ENCODE measurements around the gene RNF4. TPM values are rescaled to one million over a fixed set of nuclear protein-coding genes. Genes with fewer than 3 reads are reported as not detected.

RNF4 gene, protein sequence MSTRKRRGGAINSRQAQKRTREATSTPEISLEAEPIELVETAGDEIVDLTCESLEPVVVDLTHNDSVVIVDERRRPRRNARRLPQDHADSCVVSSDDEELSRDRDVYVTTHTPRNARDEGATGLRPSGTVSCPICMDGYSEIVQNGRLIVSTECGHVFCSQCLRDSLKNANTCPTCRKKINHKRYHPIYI
- total RNA-seq, result 10 to 100 TPM; 27.4 to 42.1 (median 30.6) TPM
- polyA plus RNA-seq, result 10 to 100 TPM; 13.4 to 19.3 TPM
- long read RNA-seq, donor 1, partial matches to known transcripts, result 0 of 33 reads
- long read RNA-seq, donor 1, other reads (novel, unspliced or antisense), result 32 of 33 reads
- long read RNA-seq, donor 2, partial matches to known transcripts, result 1 of 26 reads
- long read RNA-seq, donor 2, other reads (novel, unspliced or antisense), result 24 of 26 reads
- long read RNA-seq, donor 3, partial matches to known transcripts, result 6 of 131 reads
- long read RNA-seq, donor 3, other reads (novel, unspliced or antisense), result 125 of 131 reads

DNA sequence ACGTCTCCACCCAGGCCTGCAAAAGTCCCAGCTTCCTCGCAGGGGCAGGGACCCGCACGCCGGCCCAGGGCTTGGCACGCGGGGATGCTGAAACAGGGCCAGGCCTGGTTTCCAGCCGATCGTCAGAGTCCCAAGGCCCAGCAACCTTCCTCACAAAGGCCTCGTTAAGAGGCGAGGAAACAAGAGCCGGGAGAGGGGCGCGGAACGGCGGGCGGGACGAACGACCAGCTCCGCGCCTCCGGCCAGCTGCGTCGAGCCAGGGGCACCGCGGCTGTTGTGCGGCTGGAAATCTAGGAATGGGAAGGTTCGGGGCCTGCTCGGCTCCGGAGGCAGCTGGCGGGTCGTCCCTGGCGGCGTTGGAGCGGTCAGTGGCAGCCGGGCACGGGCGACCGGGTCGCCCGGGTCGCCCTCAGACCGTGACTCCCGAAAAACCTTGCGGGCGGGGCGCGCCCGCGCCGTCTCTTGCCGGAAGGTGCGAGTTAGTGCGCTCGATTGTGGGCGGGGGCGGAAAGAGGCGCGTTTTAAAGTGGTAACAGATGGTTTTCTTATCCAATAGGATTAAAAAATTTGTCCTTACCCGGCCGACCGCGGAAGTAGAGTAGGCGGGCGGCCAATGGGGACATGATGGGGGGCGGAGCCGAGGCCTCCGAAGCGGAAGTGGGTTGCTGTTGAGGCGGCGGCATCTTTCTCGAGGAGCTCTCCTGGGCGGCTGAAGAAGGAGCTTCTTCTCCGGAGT lies at the start of gene RNF4:
Gene RNF4 (plus strand): TSS at position 651 of the 736 bp plus-strand sequence. CDS start 21,388 bp downstream, outside the sequence.
- Histone ChIP-seq H3K4me3 (peak within 1 kb of the TSS; percentile 61 to 100 (median 94)), H3K36me3 (peaks cover 0 to 31% (median 15%) of the 10 kb centered on the region in 9 donors), H3K27ac (peak within 1 kb of the TSS; percentile 78 to 99 (median 97)), H3K4me1 (peaks cover 4 to 40% (median 30%) of the 10 kb centered on the region in 9 donors), H3K27me3 (no peaks in the 10 kb centered on the region), H3K9me3 (no peaks in the 10 kb centered on the region)
- WGBS, 2 donors, result 0% methylated on average over 74 of the region's 74 CpGs
- TF ChIP-seq, protein P1, sequence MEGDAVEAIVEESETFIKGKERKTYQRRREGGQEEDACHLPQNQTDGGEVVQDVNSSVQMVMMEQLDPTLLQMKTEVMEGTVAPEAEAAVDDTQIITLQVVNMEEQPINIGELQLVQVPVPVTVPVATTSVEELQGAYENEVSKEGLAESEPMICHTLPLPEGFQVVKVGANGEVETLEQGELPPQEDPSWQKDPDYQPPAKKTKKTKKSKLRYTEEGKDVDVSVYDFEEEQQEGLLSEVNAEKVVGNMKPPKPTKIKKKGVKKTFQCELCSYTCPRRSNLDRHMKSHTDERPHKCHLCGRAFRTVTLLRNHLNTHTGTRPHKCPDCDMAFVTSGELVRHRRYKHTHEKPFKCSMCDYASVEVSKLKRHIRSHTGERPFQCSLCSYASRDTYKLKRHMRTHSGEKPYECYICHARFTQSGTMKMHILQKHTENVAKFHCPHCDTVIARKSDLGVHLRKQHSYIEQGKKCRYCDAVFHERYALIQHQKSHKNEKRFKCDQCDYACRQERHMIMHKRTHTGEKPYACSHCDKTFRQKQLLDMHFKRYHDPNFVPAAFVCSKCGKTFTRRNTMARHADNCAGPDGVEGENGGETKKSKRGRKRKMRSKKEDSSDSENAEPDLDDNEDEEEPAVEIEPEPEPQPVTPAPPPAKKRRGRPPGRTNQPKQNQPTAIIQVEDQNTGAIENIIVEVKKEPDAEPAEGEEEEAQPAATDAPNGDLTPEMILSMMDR (IDR thresholded peaks at IDR 0.05), result no peak
- ATAC-seq (peak; percentile 94 to 98 (median 96)), DNase-seq (peak; percentile 95 to 97)
- intact Hi-C loops (cut with DNase I), result loop anchor here in 6 of 10 donors (1.0 to 10.0 kb wide), 5 partner anchors 68 to 246 kb away; partner anchors contain the start of gene FAM193A (in 5 of the 6)

DNA sequence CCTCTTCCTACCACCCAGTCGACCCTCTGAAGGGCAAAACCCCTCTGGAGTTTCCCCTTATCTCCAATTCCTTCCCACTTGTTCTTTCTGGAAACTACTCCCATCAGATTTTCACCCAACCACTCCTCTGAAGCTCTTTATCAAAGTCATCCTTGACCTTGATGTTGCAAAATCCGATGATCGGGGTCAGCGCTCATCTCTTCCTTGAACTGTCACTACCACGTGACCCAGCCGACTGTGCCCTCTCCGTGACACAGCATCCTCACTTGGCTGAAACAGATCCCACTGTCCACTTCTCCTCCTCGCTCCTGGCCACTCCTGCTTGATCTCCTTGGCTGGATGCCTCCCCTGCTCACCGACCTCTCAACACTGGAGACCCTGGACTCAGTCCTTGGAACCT lies 49.1 kb upstream of the RNF4 start:
- Histone ChIP-seq H3K4me1 (peaks cover 3 to 31% (median 15%) of the 10 kb centered on the region in 9 donors), H3K9me3 (no peaks in the 10 kb centered on the region), H3K4me3 (no peak overlapping the region), H3K27me3 (peaks cover 0 to 71% (median 40%) of the 10 kb centered on the region in 7 donors), H3K36me3 (no peaks in the 10 kb centered on the region), H3K27ac (no peak overlapping the region)
- WGBS, 2 donors, result 47 to 51% methylated on average over 9 of the region's 9 CpGs
- intact Hi-C loops (cut with DNase I), result loop anchor here in 8 of 10 donors (5.0 to 10.0 kb wide), 6 partner anchors 42 to 545 kb away; partner anchors contain the start of genes MXD4 (in 6 of the 8), HAUS3 (in 3 of the 8), POLN (in 3 of the 8) and GRK4 (in 1 of the 8)
- no peak for DNase-seq
- TF ChIP-seq, protein P1 (IDR thresholded peaks at IDR 0.05), result no peak
- ATAC-seq, result no peak

DNA sequence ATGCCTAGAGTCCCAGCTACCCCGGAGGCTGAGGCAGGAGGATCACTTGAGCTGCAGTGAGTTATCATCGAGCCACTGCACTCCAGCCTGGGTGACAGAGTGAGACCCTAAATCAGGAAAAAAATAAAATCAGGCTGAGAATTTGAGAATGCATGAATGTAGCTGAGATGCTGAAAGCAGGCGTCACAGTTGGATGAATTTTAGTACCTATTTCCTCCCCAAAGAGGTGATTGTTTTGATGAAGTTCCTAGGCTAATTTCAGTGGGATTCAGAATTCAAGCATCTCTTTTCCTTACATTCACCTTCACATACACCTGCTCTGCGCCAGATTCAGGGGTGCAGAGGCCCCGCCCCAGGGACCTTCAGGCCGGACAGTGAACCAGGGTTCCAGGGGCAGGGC lies 47.0 kb upstream of the RNF4 start:
- Histone ChIP-seq H3K36me3 (no peaks in the 10 kb centered on the region), H3K27ac (no peak overlapping the region), H3K27me3 (peaks cover 0 to 55% (median 40%) of the 10 kb centered on the region in 7 donors), H3K4me3 (no peak overlapping the region), H3K9me3 (no peaks in the 10 kb centered on the region), H3K4me1 (peaks cover 3 to 20% (median 11%) of the 10 kb centered on the region in 9 donors)
- DNase-seq (no peak), ATAC-seq (no peak)
- intact Hi-C loops (cut with DNase I), result no loop called here
- TF ChIP-seq, protein P1 (IDR thresholded peaks at IDR 0.05), result no peak
- WGBS, 2 donors, result 80 to 85% methylated on average over 6 of the region's 6 CpGs

DNA sequence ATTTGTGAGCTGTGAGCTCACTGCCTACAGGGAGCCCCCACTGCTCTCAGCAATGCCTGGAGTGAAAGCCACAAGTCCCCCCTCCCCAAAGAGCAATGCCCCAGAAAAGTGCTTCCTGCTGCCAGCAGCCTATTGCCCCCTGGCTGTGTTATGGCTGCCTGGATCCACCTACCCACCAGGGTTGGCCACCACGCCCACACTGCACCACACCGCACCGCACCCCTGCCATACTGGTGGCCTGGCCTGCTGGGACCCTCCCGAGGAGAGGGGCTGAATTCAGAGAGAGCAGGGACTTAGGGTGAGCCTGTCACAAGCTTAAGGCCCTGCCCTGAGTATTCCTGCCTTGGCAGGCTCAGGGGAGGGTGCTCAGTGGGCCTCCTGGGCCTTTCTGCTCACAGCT lies 45.8 kb upstream of the RNF4 start:
- TF ChIP-seq, protein P1 (IDR thresholded peaks at IDR 0.05), result no peak
- intact Hi-C loops (cut with DNase I), result no loop called here

More for the DNA sequence above, 45.8 kb upstream of the RNF4 start:
- ATAC-seq, result no peak
- H3K4me1 ChIP-seq, result peaks cover under 1 to 12% (median 8%) of the 10 kb centered on the region in 9 donors
- H3K9me3 ChIP-seq, result no peaks in the 10 kb centered on the region
- 73 to 81% methylated on average over 4 of the region's 4 CpGs for WGBS, 2 donors
- no peaks in the 10 kb centered on the region for H3K36me3 ChIP-seq
- no peak overlapping the region for H3K4me3 ChIP-seq
- DNase-seq, result no peak
- H3K27ac ChIP-seq, result no peak overlapping the region
- H3K27me3 ChIP-seq, result peaks cover 0 to 45% (median 40%) of the 10 kb centered on the region in 7 donors

Measured in heart right ventricle (tissue), 16 donors.